Renal pelvis (tissue), 4 donors: ENCODE results near the gene ZNF777. TPM values are rescaled to one million over a fixed set of nuclear protein-coding genes. Genes with fewer than 3 reads are reported as not detected.

Experiments used
- DNase-seq: peaks from one replicate; pipeline ENCODE4 v3.0.0-alpha.2; 2013
- polyA plus RNA-seq, 3 donors: library from polyadenylated mRNA; unstranded; fragments of 120-200 nt; gene quantifications; one replicate each; pipeline ENCODE4 v1.2.1, GENCODE V29; 2013; ENCODE audit not compliant: insufficient read length in 3 of 3

ZNF777 gene
- polyA plus RNA-seq, 3 donors, result 13.7 to 17.7 (median 16.8) TPM

- no peak for DNase-seq
Observed at GRCh38 chr7:149478754-149479153, 17.9 kb upstream of the ZNF777 start.

GRCh38 chr7:149477494-149478443 lies 16.9 kb upstream of the ZNF777 start:
- DNase-seq, result no peak

- DNase-seq, result no peak
Observed at GRCh38 chr7:149476791-149477190, 15.9 kb upstream of the ZNF777 start.

GRCh38 chr7:149475121-149476045 lies 14.5 kb upstream of the ZNF777 start:
- DNase-seq, result no peak

GRCh38 chr7:149474309-149475120 lies 13.7 kb upstream of the ZNF777 start:
- DNase-seq, result no peak

GRCh38 chr7:149473251-149473650 lies 12.4 kb upstream of the ZNF777 start:
- no peak for DNase-seq

- no peak for DNase-seq
Observed at GRCh38 chr7:149471289-149471953, 10.6 kb upstream of the ZNF777 start.

GRCh38 chr7:149469806-149470205 lies 8.9 kb upstream of the ZNF777 start:
- DNase-seq, result no peak

GRCh38 chr7:149468208-149468607 lies 7.3 kb upstream of the ZNF777 start:
- DNase-seq, result no peak

- no peak for DNase-seq
Observed at GRCh38 chr7:149467321-149467859, 6.5 kb upstream of the ZNF777 start.

- no peak for DNase-seq
Observed at GRCh38 chr7:149466364-149466763, 5.5 kb upstream of the ZNF777 start.

- DNase-seq, result no peak
Observed at GRCh38 chr7:149463500-149464161, 2.8 kb upstream of the ZNF777 start.

- no peak for DNase-seq
Observed at GRCh38 chr7:149462101-149462520, 1.2 kb upstream of the ZNF777 start.

- DNase-seq, result no peak
Observed at GRCh38 chr7:149459540-149460452, 1.1 kb downstream of the ZNF777 start.

GRCh38 chr7:149459201-149459539 lies 1.7 kb downstream of the ZNF777 start:
- DNase-seq, result no peak

- DNase-seq, result no peak
Observed at GRCh38 chr7:149458235-149458634, 2.6 kb downstream of the ZNF777 start.

- DNase-seq, result no peak
Observed at GRCh38 chr7:149457766-149458165, 3.1 kb downstream of the ZNF777 start.

GRCh38 chr7:149456506-149457421 lies 4.1 kb downstream of the ZNF777 start:
- DNase-seq, result no peak
